Thyroid gland (tissue), 4 donors: ENCODE results near the gene AIF1L. TPM values are rescaled to one million over a fixed set of nuclear protein-coding genes. Genes with fewer than 3 reads are reported as not detected.

Experiments used
- DNase-seq, 2 donors: peaks; one replicate each; pipeline ENCODE4 v3.0.0-alpha.2; 2019
- H3K27ac ChIP-seq, 3 donors: fragments of 200-600 bp; sonication (generic); 1 replicate in 2 of 3; 2 replicates in 1 of 3; pipeline ENCODE4 v1.5.1; 2016 to 2019; ENCODE audit warnings: mild to moderate bottlenecking in 1 of 3, moderate library complexity in 1 of 3
- H3K27me3 ChIP-seq: fragments of 200-600 bp; sonication (generic); one replicate; pipeline ENCODE4 v1.5.1; 2019
- H3K36me3 ChIP-seq, 2 donors: fragments of 200-600 bp; sonication (generic); one replicate each; pipeline ENCODE4 v1.5.1; 2016 to 2019
- H3K4me1 ChIP-seq, 2 donors: fragments of 200-600 bp; sonication (generic); one replicate each; pipeline ENCODE4 v1.5.1; 2017 to 2019
- H3K4me3 ChIP-seq, 3 donors: fragments of 200-600 bp; sonication (generic); replicated peaks in 1 of 3; 1 replicate in 2 of 3; 2 replicates in 1 of 3; pipeline ENCODE4 v1.5.1; 2016; ENCODE audit warnings: mild to moderate bottlenecking in 1 of 3
- H3K9me3 ChIP-seq: fragments of 200-600 bp; sonication (generic); one replicate; pipeline ENCODE4 v1.5.1; 2017
- POLR2A ChIP-seq, 2 donors: fragments of 450-650 bp; IDR thresholded peaks; one replicate each; pipeline ENCODE4 v1.6.1; 2017; ENCODE audit warnings: antibody characterized with exemption in 2 of 2, mild to moderate bottlenecking in 2 of 2, moderate library complexity in 1 of 2
- WGBS, 2 donors: methylation state at CpG; one replicate each; pipeline ENCODE4 v1.1.5; 2017; 5-methylcytosine and 5-hydroxymethylcytosine counted together
- intact Hi-C: fragments of 100-400 bp; cut with DNase I; formaldehyde crosslinking; loops from one replicate; pipeline ENCODE4 v1.15.1; 2023
- total RNA-seq, 4 donors: library from RNA; depleted of rRNA; stranded (reverse); fragments of >200 nt; gene quantifications; one replicate each; pipeline ENCODE4 v1.2.3, GENCODE V29; 2016
- TF ChIP-seq, protein P1 (sequence below), 6 experiments: fragments of 200-600 bp in 3 of 6; fragments of 450-650 bp in 3 of 6; sonication (generic) in 3 of 6; IDR thresholded peaks; one replicate each; pipeline ENCODE4 v1.5.1; 2016 to 2019; ENCODE audit warnings: antibody characterized with exemption in 6 of 6, mild to moderate bottlenecking in 2 of 6, inconsistent platforms in 1 of 6, moderate library complexity in 1 of 6

Gene AIF1L
- total RNA-seq, 4 donors from 2014 or later: 43.0 to 114 (median 87.9) TPM

DNA sequence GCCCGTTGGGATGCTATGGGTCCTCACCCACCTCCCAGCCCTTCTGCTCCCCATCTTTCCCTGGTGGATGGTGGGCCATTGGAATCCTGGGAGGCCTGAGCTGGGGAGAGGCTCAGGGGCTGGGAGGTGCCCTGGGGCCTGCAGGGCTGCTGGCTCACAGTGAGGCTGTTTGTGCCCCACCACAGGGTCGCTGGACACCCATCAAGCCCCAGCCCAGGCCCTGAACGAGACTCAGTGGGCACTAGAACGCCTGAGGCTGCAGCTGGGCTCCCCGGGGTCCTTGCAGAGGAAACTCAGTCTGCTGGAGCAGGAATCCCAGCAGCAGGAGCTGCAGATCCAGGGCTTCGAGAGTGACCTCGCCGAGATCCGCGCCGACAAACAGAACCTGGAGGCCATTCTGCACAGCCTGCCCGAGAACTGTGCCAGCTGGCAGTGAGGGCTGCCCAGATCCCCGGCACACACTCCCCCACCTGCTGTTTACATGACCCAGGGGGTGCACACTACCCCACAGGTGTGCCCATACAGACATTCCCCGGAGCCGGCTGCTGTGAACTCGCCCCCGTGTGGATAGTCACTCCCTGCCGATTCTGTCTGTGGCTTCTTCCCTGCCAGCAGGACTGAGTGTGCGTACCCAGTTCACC is 4.9 kb upstream of the AIF1L start:
- H3K36me3 ChIP-seq: no peaks in the 10 kb centered on the region
- 79 to 86% methylated on average over 8 to 11 of the region's 19 CpGs for WGBS, 2 donors
- intact Hi-C loops: no loop called here
- H3K4me3 ChIP-seq: no peak overlapping the region
- H3K9me3 ChIP-seq: no peaks in the 10 kb centered on the region
- H3K27ac ChIP-seq: no peak overlapping the region
- no peaks in the 10 kb centered on the region for H3K27me3 ChIP-seq
- peaks cover 0 to 7% of the 10 kb centered on the region in 2 donors for H3K4me1 ChIP-seq
- no peak for DNase-seq
- TF ChIP-seq, protein P1, sequence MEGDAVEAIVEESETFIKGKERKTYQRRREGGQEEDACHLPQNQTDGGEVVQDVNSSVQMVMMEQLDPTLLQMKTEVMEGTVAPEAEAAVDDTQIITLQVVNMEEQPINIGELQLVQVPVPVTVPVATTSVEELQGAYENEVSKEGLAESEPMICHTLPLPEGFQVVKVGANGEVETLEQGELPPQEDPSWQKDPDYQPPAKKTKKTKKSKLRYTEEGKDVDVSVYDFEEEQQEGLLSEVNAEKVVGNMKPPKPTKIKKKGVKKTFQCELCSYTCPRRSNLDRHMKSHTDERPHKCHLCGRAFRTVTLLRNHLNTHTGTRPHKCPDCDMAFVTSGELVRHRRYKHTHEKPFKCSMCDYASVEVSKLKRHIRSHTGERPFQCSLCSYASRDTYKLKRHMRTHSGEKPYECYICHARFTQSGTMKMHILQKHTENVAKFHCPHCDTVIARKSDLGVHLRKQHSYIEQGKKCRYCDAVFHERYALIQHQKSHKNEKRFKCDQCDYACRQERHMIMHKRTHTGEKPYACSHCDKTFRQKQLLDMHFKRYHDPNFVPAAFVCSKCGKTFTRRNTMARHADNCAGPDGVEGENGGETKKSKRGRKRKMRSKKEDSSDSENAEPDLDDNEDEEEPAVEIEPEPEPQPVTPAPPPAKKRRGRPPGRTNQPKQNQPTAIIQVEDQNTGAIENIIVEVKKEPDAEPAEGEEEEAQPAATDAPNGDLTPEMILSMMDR (IDR thresholded peaks at IDR 0.05): no peak
- TF ChIP-seq POLR2A (IDR thresholded peaks at IDR 0.05): no peak

DNA sequence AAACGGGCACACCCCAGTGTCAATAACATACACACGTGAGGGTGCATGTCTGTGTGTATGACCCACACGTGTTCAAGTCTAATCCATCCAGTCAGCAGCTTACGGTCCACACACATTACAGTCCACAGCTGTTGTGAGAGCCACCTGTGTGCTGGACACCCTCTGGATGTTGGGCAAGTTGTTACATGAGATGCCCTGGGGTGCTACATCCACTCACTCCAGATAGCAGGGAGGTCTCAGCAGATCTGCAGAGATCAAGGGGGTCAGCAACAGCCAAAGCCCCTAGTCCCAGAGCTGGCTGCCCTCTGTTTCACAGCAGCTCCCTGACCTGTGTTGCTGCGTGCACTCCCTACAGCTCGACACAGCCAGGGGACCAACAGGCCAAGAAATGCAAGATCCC is 4.3 kb upstream of the AIF1L start:
- peaks cover 2 to 7% of the 10 kb centered on the region in 2 donors for H3K4me1 ChIP-seq
- no peaks in the 10 kb centered on the region for H3K9me3 ChIP-seq
- WGBS, 2 donors: 84 to 90% methylated on average over 6 of the region's 6 CpGs
- intact Hi-C loops: no loop called here
- no peaks in the 10 kb centered on the region for H3K36me3 ChIP-seq
- H3K27me3 ChIP-seq: no peaks in the 10 kb centered on the region
- H3K4me3 ChIP-seq: no peak overlapping the region
- no peak overlapping the region for H3K27ac ChIP-seq
- DNase-seq: no peak
- no peak for TF ChIP-seq POLR2A (IDR thresholded peaks at IDR 0.05)
- TF ChIP-seq, protein P1 (IDR thresholded peaks at IDR 0.05): no peak

DNA sequence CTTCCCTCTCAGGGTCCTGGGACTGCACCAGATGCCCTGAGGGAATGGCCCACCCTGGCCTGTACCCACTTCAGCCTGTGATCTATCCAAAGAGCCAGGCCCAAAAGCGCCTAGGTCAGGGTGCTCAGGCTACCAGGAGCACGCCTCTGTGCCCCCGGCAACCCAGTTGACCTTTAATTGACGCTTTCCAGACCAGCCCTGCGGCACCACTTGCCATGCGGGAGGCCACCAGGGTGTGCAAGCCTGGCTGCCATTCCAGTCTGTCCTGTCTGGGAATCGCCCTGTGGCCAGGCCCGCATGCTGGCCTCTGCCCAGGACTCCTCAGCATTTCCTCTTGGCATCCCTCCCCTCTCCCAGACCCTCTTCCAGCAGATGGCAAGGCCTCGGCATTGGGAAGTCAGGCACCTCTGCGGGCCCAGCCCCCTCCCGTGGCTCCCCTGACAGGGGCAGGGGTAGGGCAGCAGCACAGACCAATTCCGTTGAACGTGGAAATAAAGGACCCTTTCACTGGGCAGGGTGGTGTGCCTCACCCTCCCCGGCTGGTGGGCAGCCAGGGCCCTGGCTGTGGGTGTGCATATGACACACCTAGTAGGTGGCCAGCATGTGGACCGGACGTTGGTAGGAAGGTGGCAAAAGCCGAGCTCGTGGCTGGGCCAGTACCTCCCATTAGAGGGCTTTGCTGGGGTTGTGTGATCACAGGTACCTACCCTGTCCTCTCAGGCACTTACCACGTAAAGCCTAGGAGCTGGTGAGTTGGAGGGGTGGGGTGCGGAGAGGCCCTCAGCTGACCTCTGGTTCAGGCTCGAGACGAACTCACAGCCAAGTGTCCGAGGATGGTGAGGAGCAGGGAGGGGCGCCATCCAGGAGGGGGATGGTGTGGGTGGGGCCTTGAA is 3.5 kb upstream of the AIF1L start:
- no peaks in the 10 kb centered on the region for H3K36me3 ChIP-seq
- intact Hi-C loops: no loop called here
- WGBS, 2 donors: 85 to 86% methylated on average over 12 to 24 of the region's 24 CpGs
- no peaks in the 10 kb centered on the region for H3K27me3 ChIP-seq
- no peak for DNase-seq
- H3K4me3 ChIP-seq: no peak overlapping the region
- peaks cover 10 to 12% of the 10 kb centered on the region in 2 donors for H3K4me1 ChIP-seq
- H3K27ac ChIP-seq: no peak overlapping the region
- TF ChIP-seq, protein P1 (IDR thresholded peaks at IDR 0.05): no peak
- no peak for TF ChIP-seq POLR2A (IDR thresholded peaks at IDR 0.05)
- no peaks in the 10 kb centered on the region for H3K9me3 ChIP-seq

DNA sequence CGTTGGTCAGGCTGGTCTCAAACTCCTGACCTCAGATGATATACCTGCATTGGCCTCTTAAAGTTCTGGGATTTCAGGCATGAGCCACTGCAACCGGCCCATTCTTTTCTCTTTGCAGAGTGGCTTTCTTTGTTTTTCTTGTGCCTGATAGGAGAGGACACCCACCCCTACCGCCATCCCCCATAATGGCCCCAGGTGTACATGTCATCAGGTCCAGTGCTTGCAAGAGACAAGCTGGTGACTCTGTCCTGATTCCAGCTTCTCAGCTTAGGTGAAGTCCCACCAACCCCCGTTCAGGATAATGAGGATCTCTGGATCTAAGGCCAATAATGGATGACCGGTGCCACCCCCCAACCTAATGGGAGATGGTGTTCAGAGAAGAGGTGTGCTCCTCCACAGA is 2.3 kb upstream of the AIF1L start:
- no peak for DNase-seq
- no peaks in the 10 kb centered on the region for H3K27me3 ChIP-seq
- no peak overlapping the region for H3K4me3 ChIP-seq

More for the DNA sequence above, 2.3 kb upstream of the AIF1L start:
- Histone ChIP-seq H3K9me3 (no peaks in the 10 kb centered on the region), H3K4me1 (peaks cover 22 to 24% of the 10 kb centered on the region in 2 donors), H3K36me3 (no peaks in the 10 kb centered on the region), H3K27ac (no peak overlapping the region)
- TF ChIP-seq, protein P1 (IDR thresholded peaks at IDR 0.05): no peak
- intact Hi-C loops: no loop called here
- 89 to 91% methylated on average over 5 of the region's 5 CpGs for WGBS, 2 donors
